IMR-90 (cell line): ENCODE results near the gene CST9L. TPM values are rescaled to one million over a fixed set of nuclear protein-coding genes. Genes with fewer than 3 reads are reported as not detected.

Source experiments
- ATAC-seq: fragments of 200-7000 bp; cut with Tn5 transposase; 2 replicates; pipeline ENCODE4 v1.9.1; 2020; ENCODE audit warnings: low read depth, mild to moderate bottlenecking, moderate library complexity
- BruUV-seq: library from RNA; stranded (reverse); fragments of 400-500 nt; replicated peaks from 2 replicates; lab custom pipeline; 2021; lab: Mats Ljungman, UMichigan
- CTCF ChIA-PET: fragments of 300-600 bp; formaldehyde crosslinking; extraction: SDS; loops from one replicate; lab custom pipeline; 2021; ENCODE audit warnings: antibody characterized with exemption; lab: Yijun Ruan, JAX
- POLR2A ChIA-PET: fragments of 300-600 bp; sonication (Branson Sonifier 250); formaldehyde crosslinking; loops from one replicate; lab custom pipeline; 2022; ENCODE audit warnings: antibody characterized with exemption; ENCODE audit not compliant: unreplicated experiment; lab: Charles Lee
- DNase-seq: peaks from one replicate; pipeline ENCODE4 v3.0.0; 2013
- H2AFZ ChIP-seq: replicated peaks from 2 replicates; pipeline ENCODE3; 2013; ENCODE audit warnings: low read length, mild to moderate bottlenecking; ENCODE audit not compliant: poor library complexity
- H2AK5ac ChIP-seq: 2 replicates; pipeline ENCODE4 v1.6.1; 2013; ENCODE audit warnings: low read depth, low read length, inconsistent platforms
- H2AK9ac ChIP-seq: replicated peaks from 2 replicates; pipeline ENCODE3; 2013; ENCODE audit warnings: mild to moderate bottlenecking, low read depth, low read length, moderate library complexity; ENCODE audit not compliant: poor library complexity
- H2BK120ac ChIP-seq: 2 replicates; pipeline ENCODE4 v1.6.1; 2013; ENCODE audit warnings: low read depth, low read length, inconsistent platforms
- H2BK15ac ChIP-seq: 3 replicates; pipeline ENCODE4 v1.6.1; 2013; ENCODE audit warnings: low read depth, low read length, inconsistent platforms
- H2BK20ac ChIP-seq: 2 replicates; pipeline ENCODE4 v1.6.1; 2013; ENCODE audit warnings: low read depth, mild to moderate bottlenecking, inconsistent platforms, low read length, moderate library complexity
- H2BK5ac ChIP-seq: 2 replicates; pipeline ENCODE4 v1.6.1; 2013; ENCODE audit warnings: mild to moderate bottlenecking, low read depth, low read length, inconsistent platforms; ENCODE audit not compliant: poor library complexity, severe bottlenecking
- H3K14ac ChIP-seq: replicated peaks from 2 replicates; pipeline ENCODE4 v1.6.1; 2013; ENCODE audit warnings: low read depth, low read length, inconsistent platforms
- H3K18ac ChIP-seq: 2 replicates; pipeline ENCODE4 v1.6.1; 2013; ENCODE audit warnings: low read depth, low read length, control low read depth
- H3K23ac ChIP-seq: 2 replicates; pipeline ENCODE4 v1.6.1; 2013; ENCODE audit warnings: low read depth, low read length, inconsistent platforms
- H3K27ac ChIP-seq: 2 replicates; pipeline ENCODE4 v1.5.1; 2013; ENCODE audit warnings: mild to moderate bottlenecking, control low read depth, low read length; ENCODE audit not compliant: insufficient read depth
- H3K27me3 ChIP-seq: 2 replicates; pipeline ENCODE4 v1.6.1; 2013; ENCODE audit warnings: low read length; ENCODE audit not compliant: control insufficient read depth, insufficient read depth
- H3K36me3 ChIP-seq: 2 replicates; pipeline ENCODE4 v1.6.1; 2013; ENCODE audit warnings: low read length, mixed read lengths; ENCODE audit not compliant: control insufficient read depth, insufficient read depth
- H3K4ac ChIP-seq: 2 replicates; pipeline ENCODE4 v1.6.1; 2013; ENCODE audit warnings: low read depth, low read length, inconsistent platforms
- H3K4me1 ChIP-seq: 2 replicates; pipeline ENCODE4 v1.6.1; 2013; ENCODE audit warnings: low read length, mixed read lengths; ENCODE audit not compliant: control insufficient read depth, insufficient read depth
- H3K4me2 ChIP-seq: 2 replicates; pipeline ENCODE4 v1.6.1; 2013; ENCODE audit warnings: low read depth, mild to moderate bottlenecking, control low read depth, low read length, moderate library complexity
- H3K4me3 ChIP-seq: 2 replicates; pipeline ENCODE4 v1.5.1; 2013; ENCODE audit warnings: low read depth, mild to moderate bottlenecking, control low read depth, low read length, moderate library complexity; ENCODE audit not compliant: insufficient read depth
- H3K56ac ChIP-seq: 2 replicates; pipeline ENCODE4 v1.6.1; 2013; ENCODE audit warnings: low read length, inconsistent platforms; ENCODE audit not compliant: insufficient read depth; ENCODE audit errors: extremely low read depth
- H3K79me1 ChIP-seq, 2 experiments: 2 replicates each; pipeline ENCODE4 v1.6.1; 2013; ENCODE audit warnings: low read length in 2 of 2, inconsistent platforms in 1 of 2, low read depth in 1 of 2
- H3K9ac ChIP-seq: 2 replicates; pipeline ENCODE4 v1.6.1; 2013; ENCODE audit warnings: low read depth, low read length, control low read depth
- H3K9me1 ChIP-seq: 2 replicates; pipeline ENCODE4 v1.6.1; 2013; ENCODE audit warnings: low read length, inconsistent platforms; ENCODE audit not compliant: insufficient read depth
- H3K9me3 ChIP-seq: 2 replicates; pipeline ENCODE4 v1.6.1; 2013; ENCODE audit warnings: low read length; ENCODE audit not compliant: control insufficient read depth, insufficient read depth
- H4K20me1 ChIP-seq: 2 replicates; pipeline ENCODE4 v1.6.1; 2013; ENCODE audit warnings: low read length, inconsistent platforms; ENCODE audit not compliant: insufficient read depth
- H4K5ac ChIP-seq: 2 replicates; pipeline ENCODE4 v1.6.1; 2013; ENCODE audit warnings: mild to moderate bottlenecking, low read depth, low read length, control low read depth
- H4K8ac ChIP-seq, 2 experiments: 2 replicates each; pipeline ENCODE4 v1.6.1; 2013; ENCODE audit warnings: low read depth in 2 of 2, low read length in 2 of 2, control low read depth in 1 of 2, inconsistent platforms in 1 of 2
- H4K91ac ChIP-seq: 2 replicates; pipeline ENCODE4 v1.6.1; 2013; ENCODE audit warnings: low read depth, low read length, inconsistent platforms; ENCODE audit not compliant: insufficient read depth
- BHLHE40 ChIP-seq: fragments of 150-350 bp; IDR thresholded peaks from 2 replicates; pipeline ENCODE4 v1.6.1; 2016; ENCODE audit warnings: mild to moderate bottlenecking, low read depth, low read length
- CEBPB ChIP-seq: IDR thresholded peaks from 2 replicates; pipeline ENCODE4 v1.6.1; 2012; ENCODE audit warnings: low read depth, low read length, improper control_type of control experiment
- CHD1 ChIP-seq: IDR thresholded peaks from 2 replicates; pipeline ENCODE4 v1.6.1; 2012; ENCODE audit warnings: low read depth, low read length, improper control_type of control experiment
- CTCF ChIP-seq: conservative IDR thresholded peaks from 2 replicates; pipeline ENCODE4 v1.5.1; 2012; ENCODE audit warnings: mild to moderate bottlenecking, low read depth, low read length, improper control_type of control experiment
- ELK1 ChIP-seq: fragments of 150-350 bp; IDR thresholded peaks from 2 replicates; pipeline ENCODE4 v1.6.1; 2016; ENCODE audit warnings: low read depth, mild to moderate bottlenecking, low read length, moderate library complexity, borderline replicate concordance
- FOS ChIP-seq: fragments of 150-350 bp; IDR thresholded peaks from 2 replicates; pipeline ENCODE4 v1.6.1; 2016; ENCODE audit warnings: low read depth, low read length
- MAFK ChIP-seq: IDR thresholded peaks from 2 replicates; pipeline ENCODE4 v1.6.1; 2012; ENCODE audit warnings: low read depth, low read length, improper control_type of control experiment
- MAZ ChIP-seq: IDR thresholded peaks from 2 replicates; pipeline ENCODE4 v1.6.1; 2012; ENCODE audit warnings: low read depth, mild to moderate bottlenecking, low read length, improper control_type of control experiment, moderate library complexity, borderline replicate concordance
- MXI1 ChIP-seq: IDR thresholded peaks from 2 replicates; pipeline ENCODE4 v1.6.1; 2012; ENCODE audit warnings: low read depth, mild to moderate bottlenecking, low read length, moderate library complexity, borderline replicate concordance
- NFE2L2 ChIP-seq: fragments of 150-350 bp; IDR thresholded peaks from 2 replicates; pipeline ENCODE4 v1.6.1; 2016; ENCODE audit warnings: low read depth, mild to moderate bottlenecking, low read length
- POLR2A ChIP-seq: IDR thresholded peaks from 2 replicates; pipeline ENCODE4 v1.6.1; 2012; ENCODE audit warnings: mild to moderate bottlenecking, low read depth, low read length
- RAD21 ChIP-seq: IDR thresholded peaks from 2 replicates; pipeline ENCODE4 v1.6.1; 2012; ENCODE audit warnings: low read length, improper control_type of control experiment
- RCOR1 ChIP-seq: IDR thresholded peaks from 2 replicates; pipeline ENCODE4 v1.6.1; 2012; ENCODE audit warnings: mild to moderate bottlenecking, low read length, improper control_type of control experiment; ENCODE audit not compliant: insufficient replicate concordance
- RFX5 ChIP-seq: IDR thresholded peaks from 2 replicates; pipeline ENCODE4 v1.8.0; 2012; ENCODE audit warnings: low read depth, mild to moderate bottlenecking, low read length, moderate library complexity
- SMC3 ChIP-seq: fragments of 150-350 bp; IDR thresholded peaks from 2 replicates; pipeline ENCODE4 v1.6.1; 2016; ENCODE audit warnings: low read depth, mild to moderate bottlenecking, antibody characterized with exemption, low read length, moderate library complexity
- WGBS, 2 experiments: methylation state at CpG; one replicate each; pipeline versions ENCODE4 v1.1.5 to v1.1.7; 2013; ENCODE audit warnings: missing lambda C conversion rate in 2 of 2; ENCODE audit not compliant: insufficient read length in 1 of 2; ENCODE audit errors: extremely low coverage in 2 of 2; 5-methylcytosine and 5-hydroxymethylcytosine counted together
- dilution Hi-C: fragments of 300-500 bp; cut with HindIII; formaldehyde crosslinking; loops from one replicate; pipeline ENCODE4 v1.14.3; 2018; ENCODE audit warnings: low sequenced_read_pairs; ENCODE audit not compliant: unreplicated experiment
- in situ Hi-C: fragments of 300-500 bp; cut with MboI; formaldehyde crosslinking; loops from 3 replicates; pipeline ENCODE4 v1.14.3; 2019; ENCODE audit warnings: low sequenced_read_pairs, inconsistent platforms, mixed read lengths
- intact Hi-C: fragments of 100-400 bp; cut with micrococcal nuclease; formaldehyde crosslinking; loops from 2 replicates; pipeline ENCODE4 v1.10.0; 2022
- polyA plus RNA-seq, 3 experiments: library from polyadenylated mRNA; depleted of rRNA; stranded (reverse); fragments of >200 nt; gene quantifications; 2 replicates each; pipeline ENCODE4 v1.2.3, GENCODE V29; 2012; ENCODE audit warnings: low replicate concordance in 1 of 3
- total RNA-seq: library from RNA; depleted of rRNA; stranded (reverse); fragments of >200 nt; gene quantifications from 2 replicates; pipeline ENCODE4 v1.2.3, GENCODE V29; 2012
- TF ChIP-seq, protein P1 (sequence below): fragments of 150-350 bp; IDR thresholded peaks from 2 replicates; pipeline ENCODE4 v1.6.1; 2017; ENCODE audit warnings: mild to moderate bottlenecking, antibody characterized with exemption, low read length, low read depth

CST9L gene
- total and polyA plus RNA-seq, 2 of the 4 experiments (the other 2 are of a cell fraction), result not detected

- WGBS, 2 experiments, result no CpG with 5 or more reads among the region's 5 CpGs
- Histone ChIP-seq H3K9me3 (no peaks in the 10 kb centered on the region), H2BK120ac (no peak overlapping the region), H2BK15ac (no peak overlapping the region), H4K20me1 (no peaks in the 10 kb centered on the region), H3K4me3 (no peak overlapping the region), H4K5ac (no peak overlapping the region), H3K9ac (no peak overlapping the region), H2AK5ac (no peak overlapping the region), H4K91ac (no peak overlapping the region), H3K14ac (no peak overlapping the region), H2AFZ (no peak overlapping the region), H4K8ac (no peak overlapping the region), H3K36me3 (no peaks in the 10 kb centered on the region), H2BK5ac (no peak overlapping the region), H2AK9ac (no peak overlapping the region), H3K23ac (no peak overlapping the region), H3K18ac (no peak overlapping the region), H3K79me1 (no peaks in the 10 kb centered on the region), H3K27ac (no peak overlapping the region), H3K27me3 (peaks cover 19% of the 10 kb centered on the region), H2BK20ac (no peak overlapping the region), H3K4ac (no peak overlapping the region), H3K56ac (no peak overlapping the region), H3K9me1 (no peaks in the 10 kb centered on the region; the same call in 1 of the 2 replicates), H3K4me2 (no peak overlapping the region), H3K4me1 (no peaks in the 10 kb centered on the region)
- ChIA-PET CTCF (interaction anchor here (2.9 kb wide), 1 partner anchor 168 kb away, joined by 16 read pairs; no protein-coding TSS in a partner anchor), POLR2A (no interaction called here)
- in situ Hi-C loops (loop anchor here (10.0 kb wide), 1 partner anchor 165 kb away; no protein-coding TSS in a partner anchor), dilution Hi-C loops (no loop called here), intact Hi-C loops (loop anchor here (10.0 kb wide), 1 partner anchor 915 kb away; no protein-coding TSS in a partner anchor)
- ATAC-seq (no peak), DNase-seq (no peak)
- TF ChIP-seq MXI1 (no peak), RAD21 (no peak), POLR2A (no peak), CTCF (no peak), MAFK (no peak), MAZ (no peak), CEBPB (no peak), NFE2L2 (no peak), RFX5 (no peak), RCOR1 (no peak), FOS (no peak), SMC3 (no peak), ELK1 (no peak), BHLHE40 (no peak), CHD1 (no peak)
- TF ChIP-seq, protein P1, sequence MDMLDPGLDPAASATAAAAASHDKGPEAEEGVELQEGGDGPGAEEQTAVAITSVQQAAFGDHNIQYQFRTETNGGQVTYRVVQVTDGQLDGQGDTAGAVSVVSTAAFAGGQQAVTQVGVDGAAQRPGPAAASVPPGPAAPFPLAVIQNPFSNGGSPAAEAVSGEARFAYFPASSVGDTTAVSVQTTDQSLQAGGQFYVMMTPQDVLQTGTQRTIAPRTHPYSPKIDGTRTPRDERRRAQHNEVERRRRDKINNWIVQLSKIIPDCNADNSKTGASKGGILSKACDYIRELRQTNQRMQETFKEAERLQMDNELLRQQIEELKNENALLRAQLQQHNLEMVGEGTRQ, result no peak
- no TSS peak for BruUV-seq
Measured at GRCh38 chr20:23609486-23610109, 41.3 kb upstream of the CST9L start.
